GM12865 (cell line): ENCODE measurements around the gene SIAH3.

ENCODE experiments used
- DNase-seq: peaks from one replicate; pipeline ENCODE4 v3.0.0; 2010; ENCODE audit warnings: low read depth
- H3K4me3 ChIP-seq: 2 replicates; pipeline ENCODE4 v1.5.1; 2011; ENCODE audit warnings: mild to moderate bottlenecking, low read depth, low read length, control low read depth
- CTCF ChIP-seq: IDR thresholded peaks from 2 replicates; pipeline ENCODE4 v1.5.1; 2011; ENCODE audit warnings: low read length, control low read depth, low read depth, inconsistent platforms; ENCODE audit not compliant: insufficient read depth; ENCODE audit errors: missing control alignments

SIAH3 gene

GRCh38 chr13:45865414-45865813 is 13.9 kb upstream of the SIAH3 start:
- TF ChIP-seq CTCF: no peak
- DNase-seq: no peak
- H3K4me3 ChIP-seq: no peak overlapping the region

GRCh38 chr13:45863709-45864590 is 12.4 kb upstream of the SIAH3 start:
- TF ChIP-seq CTCF: no peak
- H3K4me3 ChIP-seq: no peak overlapping the region
- no peak for DNase-seq

GRCh38 chr13:45861322-45861721 is 9.8 kb upstream of the SIAH3 start:
- no peak overlapping the region for H3K4me3 ChIP-seq
- TF ChIP-seq CTCF: no peak
- DNase-seq: no peak

GRCh38 chr13:45860240-45860639 is 8.7 kb upstream of the SIAH3 start:
- DNase-seq: no peak
- no peak overlapping the region for H3K4me3 ChIP-seq
- TF ChIP-seq CTCF: no peak

GRCh38 chr13:45859705-45860104 is 8.2 kb upstream of the SIAH3 start:
- no peak for TF ChIP-seq CTCF
- DNase-seq: no peak
- no peak overlapping the region for H3K4me3 ChIP-seq

GRCh38 chr13:45852494-45852893 is 941 bp upstream of the SIAH3 start:
- no peak for TF ChIP-seq CTCF
- no peak for DNase-seq

GRCh38 chr13:45851956-45852355 is 403 bp upstream of the SIAH3 start:
- no peak for TF ChIP-seq CTCF
- H3K4me3 ChIP-seq: no peak overlapping the region
- no peak for DNase-seq

More at GRCh38 chr13:45852494-45852893, 941 bp upstream of the SIAH3 start:
- no peak overlapping the region for H3K4me3 ChIP-seq
